GM10248 (cell line): Measurements from ENCODE around the gene AHNAK2.
A peak's percentile ranks its signal among the peaks of the same experiment; 100 is the strongest.

ENCODE experiments used
- CTCF ChIA-PET: fragments of 300-600 bp; sonication (Branson Sonifier 250); formaldehyde crosslinking; extraction: SDS; loops from one replicate; lab custom pipeline; 2021; ENCODE audit warnings: antibody characterized with exemption; lab: Yijun Ruan, JAX
- POLR2A ChIA-PET: fragments of 350-650 bp; sonication (Branson Sonifier 250); formaldehyde crosslinking; extraction: SDS; loops from one replicate; lab custom pipeline; 2020; ENCODE audit warnings: antibody characterized with exemption; lab: Yijun Ruan, JAX
- DNase-seq: peaks from one replicate; pipeline ENCODE4 v3.0.0; 2012; ENCODE audit errors: extremely low spot score
- CTCF ChIP-seq: IDR thresholded peaks from 2 replicates; pipeline ENCODE4 v1.5.1; 2012; ENCODE audit warnings: mild to moderate bottlenecking, low read depth; ENCODE audit errors: extremely low read depth, missing control alignments, control extremely low read depth

Gene AHNAK2

GRCh38 chr14:104989236-104989950 is 11.2 kb upstream of the AHNAK2 start:
- no peak for DNase-seq
- ChIA-PET POLR2A (no interaction called here), CTCF (interaction anchor here (1.6 kb wide), 1 partner anchor 10 kb away, joined by 4 read pairs; no protein-coding TSS in a partner anchor)
- TF ChIP-seq CTCF = no peak

- no peak for DNase-seq
- ChIA-PET CTCF (interaction anchor here (1.0 to 1.5 kb wide), 2 partner anchors 27 to 100 kb away, joined by 3 to 4 read pairs; no protein-coding TSS in a partner anchor), POLR2A (no interaction called here)
- TF ChIP-seq CTCF = no peak
These were observed 8.5 kb upstream of the AHNAK2 start for GRCh38 chr14:104986487-104987164.

GRCh38 chr14:104985675-104986486 is 7.7 kb upstream of the AHNAK2 start, which contains the start of gene CLBA1:
CLBA1 (plus strand) TSS chr14:104985788; CDS start chr14:104986432, 644 bp downstream.
- POLR2A ChIA-PET = no interaction called here
- peak; percentile 100 for DNase-seq
- no peak for TF ChIP-seq CTCF
- CTCF ChIA-PET = interaction anchor here (5.7 kb wide), 1 partner anchor 60 kb away, joined by 54 read pairs; no protein-coding TSS in a partner anchor

GRCh38 chr14:104984056-104984894 is 6.1 kb upstream of the AHNAK2 start:
- ChIA-PET POLR2A (no interaction called here), CTCF (interaction anchor here (0.8 to 5.7 kb wide), 8 partner anchors 9 to 103 kb away, joined by 3 to 54 read pairs (median 4); no protein-coding TSS in a partner anchor)
- DNase-seq = no peak
- TF ChIP-seq CTCF = no peak

GRCh38 chr14:104983231-104983721 is 5.1 kb upstream of the AHNAK2 start:
- ChIA-PET CTCF (interaction anchor here (1.5 to 5.7 kb wide), 4 partner anchors 8 to 104 kb away, joined by 5 to 54 read pairs (median 14); no protein-coding TSS in a partner anchor), POLR2A (no interaction called here)
- TF ChIP-seq CTCF = no peak
- DNase-seq = no peak
